Stimulated activated CD4-positive, alpha-beta T cell treated with anti-CD3 and anti-CD28 coated beads, TNF-alpha, amount 100 ng/mL, for 24 hours (primary cell): ENCODE data around the gene PFKL.

Experiments used
- DNase-seq, 3 experiments: peaks; one replicate each; pipeline ENCODE4 v3.0.0-alpha.2; 2020; ENCODE audit warnings: low read depth in 3 of 3

The PFKL gene

DNA sequence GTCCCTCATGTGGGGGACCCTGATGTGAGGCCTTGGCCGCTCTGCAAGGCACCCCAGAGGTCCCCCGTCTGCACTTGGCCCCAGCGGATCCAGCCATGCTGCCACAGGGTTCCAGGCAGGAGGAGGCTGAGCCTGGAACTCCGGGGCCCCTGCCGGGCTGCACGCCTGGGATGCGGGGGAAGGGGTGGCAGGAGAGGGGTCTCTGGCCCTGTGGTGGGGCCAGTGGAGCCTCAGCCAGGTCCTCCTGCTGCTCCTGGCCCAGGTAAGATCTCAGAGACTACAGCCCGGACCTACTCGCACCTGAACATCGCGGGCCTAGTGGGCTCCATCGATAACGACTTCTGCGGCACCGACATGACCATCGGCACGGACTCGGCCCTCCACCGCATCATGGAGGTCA, 12.9 kb downstream of the PFKL start:
- no peak for DNase-seq

DNA sequence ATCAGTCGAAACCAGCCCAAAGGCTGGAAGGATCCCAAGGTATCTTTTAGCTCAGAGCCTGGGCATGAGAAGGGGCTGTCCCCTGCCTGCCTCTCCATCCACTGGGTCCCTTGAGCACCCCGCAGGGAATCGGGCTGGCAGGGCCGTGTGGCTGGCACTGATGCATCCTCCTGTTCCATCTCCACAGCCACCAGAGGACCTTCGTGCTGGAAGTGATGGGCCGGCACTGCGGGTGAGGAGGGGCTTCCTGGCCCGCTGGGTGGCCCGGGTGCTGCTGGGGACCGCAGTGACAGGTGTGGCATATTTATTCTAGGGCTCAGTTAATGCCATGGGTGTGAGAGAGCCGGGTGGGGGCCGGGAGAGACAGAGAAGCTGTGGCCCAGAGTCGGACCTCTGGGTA, 13.6 kb downstream of the PFKL start:
- DNase-seq = no peak

DNA sequence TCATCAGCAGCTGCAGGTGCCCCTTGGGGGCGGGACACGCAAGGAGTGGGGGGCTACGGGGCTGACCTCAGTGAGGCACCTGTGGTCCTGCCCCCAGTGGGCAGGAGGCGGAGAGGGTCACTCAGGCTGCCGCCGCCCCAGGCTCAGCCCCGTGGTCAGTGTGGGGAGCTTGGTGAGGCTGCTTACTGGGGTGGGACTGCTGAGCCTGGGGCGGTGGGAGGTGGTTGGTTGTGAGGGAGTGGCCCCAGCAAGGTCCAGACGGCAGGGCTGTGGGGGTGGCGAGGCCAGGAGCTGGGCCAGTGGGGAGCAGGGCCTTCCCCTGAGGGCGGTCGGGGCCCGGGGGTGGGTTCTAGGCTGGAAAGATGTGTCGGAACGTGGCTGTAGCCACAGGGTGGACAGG, 14.3 kb downstream of the PFKL start:
- DNase-seq = no peak

DNA sequence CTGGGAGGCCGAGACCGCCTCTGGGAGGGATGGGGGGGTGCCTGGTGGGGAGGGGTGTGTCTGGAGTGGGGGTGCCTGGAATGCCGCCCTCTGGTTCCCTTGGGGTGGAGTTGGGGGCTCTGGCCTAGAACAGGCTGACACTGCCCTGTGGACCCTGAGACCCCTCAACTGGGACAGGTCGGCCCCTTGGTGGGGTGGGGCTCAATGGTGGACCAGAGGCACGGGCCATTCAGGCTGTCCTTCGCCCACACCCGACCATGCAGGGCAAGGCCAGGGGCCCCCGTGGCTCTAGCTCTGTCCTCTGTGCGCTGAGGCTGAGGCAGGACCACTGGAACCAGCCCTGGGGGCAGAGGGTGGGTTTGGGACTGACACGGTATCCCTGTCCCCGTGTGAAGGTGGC, 14.7 kb downstream of the PFKL start:
- DNase-seq = no peak

DNA sequence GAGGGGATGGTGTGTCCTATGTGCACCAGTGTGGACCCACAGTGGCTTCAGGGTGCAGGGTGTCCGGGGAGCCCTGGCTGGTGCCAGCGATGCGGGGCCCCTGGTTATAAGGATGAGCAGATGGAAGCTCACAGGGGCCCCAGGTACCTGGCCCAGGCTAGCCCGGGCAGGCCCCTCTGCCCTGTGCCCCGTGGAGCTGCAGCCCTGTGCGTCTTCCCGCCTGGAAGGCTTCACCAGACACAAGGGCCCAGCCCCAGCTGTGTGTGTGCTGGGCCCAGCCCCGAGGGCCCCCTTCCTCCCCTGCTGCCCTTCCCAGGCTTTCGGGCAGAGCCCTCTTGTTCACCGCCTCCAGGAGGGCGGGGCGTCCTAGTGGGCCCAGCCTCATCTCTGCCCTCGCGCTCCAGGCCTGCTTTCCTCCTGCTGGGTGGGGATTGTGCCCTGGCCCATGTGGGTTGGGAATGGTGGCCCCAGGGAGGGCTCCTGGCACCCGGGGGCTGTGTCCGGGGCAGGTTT, 15.9 kb downstream of the PFKL start:
- no peak for DNase-seq

DNA sequence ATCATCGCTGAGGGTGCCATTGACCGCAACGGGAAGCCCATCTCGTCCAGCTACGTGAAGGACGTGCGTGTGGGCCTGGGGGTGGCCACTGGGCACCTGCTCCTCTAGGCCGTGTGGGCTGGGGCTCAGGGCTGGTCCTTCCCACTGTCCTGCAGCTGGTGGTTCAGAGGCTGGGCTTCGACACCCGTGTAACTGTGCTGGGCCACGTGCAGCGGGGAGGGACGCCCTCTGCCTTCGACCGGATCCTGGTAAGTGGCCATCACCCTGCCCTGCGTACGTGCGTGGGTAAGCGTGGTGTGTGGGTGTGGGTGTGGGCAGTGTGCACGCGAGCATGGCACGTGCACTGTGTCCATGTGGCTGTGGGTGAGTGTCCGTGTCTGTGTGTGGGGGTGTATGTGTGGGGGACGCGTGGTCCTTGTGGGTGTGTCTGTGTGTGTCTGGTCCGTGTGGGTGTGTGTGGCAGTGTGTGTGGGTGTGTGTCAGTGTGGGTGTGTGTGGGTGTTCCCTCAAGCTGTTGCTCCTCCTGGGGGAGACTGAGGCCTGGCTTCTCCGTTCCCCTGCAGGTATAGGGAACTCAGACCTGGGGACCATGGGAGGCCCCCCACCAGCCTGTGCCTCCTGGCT, 16.5 kb downstream of the PFKL start:
- no peak for DNase-seq

DNA sequence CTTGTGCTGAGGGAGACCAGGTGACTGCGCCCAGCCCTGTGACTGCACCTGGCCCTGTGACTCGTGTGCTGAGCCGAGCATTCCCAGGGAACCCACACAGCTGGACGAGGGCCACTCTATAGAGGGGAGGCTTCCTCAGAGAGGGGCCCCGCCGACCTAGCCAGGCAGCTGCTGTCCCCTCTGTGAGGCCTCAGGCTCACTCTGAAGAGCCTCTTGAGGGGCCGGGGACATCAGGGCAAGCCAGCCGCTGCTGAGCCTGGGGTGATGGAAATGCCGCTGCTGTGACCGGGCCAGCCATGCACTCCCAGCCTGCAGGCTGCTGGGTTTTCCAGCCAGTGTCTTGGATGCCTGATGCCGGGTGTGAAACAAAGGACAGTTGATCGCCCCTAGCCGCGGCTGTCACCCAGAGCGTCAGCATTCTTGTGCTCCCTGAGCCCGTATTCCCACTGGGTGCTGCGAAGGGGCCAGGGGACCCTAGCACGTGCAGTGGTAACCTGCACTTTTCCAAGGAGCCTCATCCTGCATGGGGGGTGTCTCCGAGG, 17.5 kb downstream of the PFKL start:
- no peak for DNase-seq

DNA sequence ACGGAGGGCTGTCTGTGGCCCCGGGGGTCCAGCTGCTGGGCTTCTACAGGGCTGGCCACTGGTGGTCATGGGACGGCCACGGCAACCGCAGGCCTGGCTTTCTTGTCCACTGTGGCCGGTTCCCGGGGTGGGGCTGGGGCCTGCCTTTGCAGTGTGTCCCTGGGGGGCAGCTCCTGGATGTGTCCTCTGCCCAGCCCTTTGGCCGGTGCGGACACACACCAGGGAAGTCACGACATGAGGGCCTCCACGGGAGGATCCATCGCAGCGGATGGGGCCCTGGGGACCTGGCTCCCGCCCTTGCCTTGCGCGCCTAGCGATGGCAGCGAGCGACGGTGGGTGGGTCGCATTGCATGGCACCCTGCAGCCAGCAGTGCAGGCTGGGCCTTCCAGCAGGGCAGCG, 18.0 kb downstream of the PFKL start:
- no peak for DNase-seq

DNA sequence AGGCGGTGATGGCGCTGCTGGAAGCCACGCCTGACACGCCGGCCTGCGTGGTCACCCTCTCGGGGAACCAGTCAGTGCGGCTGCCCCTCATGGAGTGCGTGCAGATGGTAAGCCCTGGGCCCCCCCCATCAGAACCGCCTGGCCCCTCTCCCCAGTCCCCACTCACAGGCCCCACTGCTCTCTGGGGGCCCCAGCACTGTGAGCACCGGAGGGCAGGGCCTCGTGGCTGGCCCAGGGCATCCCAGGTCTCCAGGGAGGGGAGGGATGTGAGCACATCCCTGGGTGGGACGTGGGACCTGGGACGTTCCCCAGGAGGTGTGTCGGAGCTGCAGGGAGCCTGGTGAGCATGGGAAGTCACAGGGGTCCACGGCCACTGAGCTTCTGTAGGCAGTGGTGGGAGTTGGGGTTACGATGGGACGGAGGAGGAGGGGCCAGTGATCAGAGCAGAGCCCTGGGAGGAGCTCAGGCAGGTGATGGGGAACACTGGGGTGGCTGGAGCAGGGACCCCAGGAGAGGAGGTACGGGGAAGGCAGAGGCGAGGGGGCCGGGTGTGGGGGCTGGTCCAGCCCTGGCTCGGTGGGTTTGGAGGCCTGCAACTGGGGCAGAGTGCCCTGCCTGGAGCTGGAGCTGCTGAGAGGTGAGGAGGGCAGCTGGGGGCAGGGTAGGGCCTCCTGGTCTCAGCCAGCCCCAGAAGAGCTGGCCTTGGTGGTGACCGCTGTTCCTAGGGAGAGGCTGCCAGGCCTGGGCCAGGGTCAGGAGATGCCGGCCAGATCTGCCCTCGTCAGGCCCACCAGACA, 18.8 kb downstream of the PFKL start:
- DNase-seq = no peak

DNA sequence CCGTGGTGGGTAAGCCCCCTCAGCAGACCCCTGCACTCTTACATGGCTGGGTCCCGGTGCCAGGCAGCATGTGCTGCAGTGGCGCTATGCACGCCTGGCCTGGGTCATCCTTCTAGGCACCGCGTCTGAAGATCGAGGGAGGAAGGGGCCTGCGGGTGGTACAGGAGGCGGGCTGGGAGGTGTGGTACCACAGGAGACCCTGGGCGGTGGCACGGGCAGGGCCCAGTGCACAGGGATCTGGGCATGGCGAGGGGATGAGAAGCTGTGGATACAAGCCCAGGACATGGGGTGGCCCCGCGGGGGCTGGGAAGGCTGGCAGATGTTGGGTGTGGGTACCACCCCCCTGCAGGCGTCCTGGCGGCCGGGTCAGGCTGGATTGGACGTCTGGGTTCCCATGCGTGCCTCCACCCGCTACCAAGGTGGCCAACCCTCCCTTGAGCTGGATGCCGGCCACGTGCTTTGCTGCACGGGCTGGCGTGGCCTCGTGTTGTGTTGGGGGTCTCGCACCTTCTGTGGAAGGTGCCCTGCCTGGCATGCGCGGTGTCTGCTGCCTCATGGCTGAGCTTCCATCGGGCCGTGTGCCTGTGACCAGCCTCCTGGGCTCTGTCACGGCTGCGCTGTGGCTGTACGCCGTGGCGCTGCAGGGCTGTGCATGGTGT, 19.7 kb downstream of the PFKL start:
- no peak for DNase-seq

DNA sequence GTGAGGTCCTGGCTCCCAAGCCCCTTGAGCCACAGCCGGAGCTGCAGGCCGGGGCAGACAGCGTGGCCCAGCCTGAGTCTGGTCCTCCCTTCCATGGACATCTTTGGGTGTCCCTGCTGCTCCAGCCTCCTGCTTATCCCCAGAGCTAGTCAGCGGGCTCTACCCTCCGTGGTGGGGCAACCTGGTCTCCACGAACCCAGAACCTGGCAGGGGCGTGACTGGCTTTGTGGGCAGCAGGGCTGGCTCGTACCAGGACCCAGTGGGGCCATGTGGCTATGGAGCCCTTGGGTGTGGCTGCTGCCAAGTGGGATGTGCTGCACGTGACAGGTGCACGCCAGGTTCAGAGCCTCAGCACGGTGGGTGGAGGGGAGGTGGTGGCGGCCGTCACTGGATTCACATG, 21.0 kb downstream of the PFKL start:
- no peak for DNase-seq

DNA sequence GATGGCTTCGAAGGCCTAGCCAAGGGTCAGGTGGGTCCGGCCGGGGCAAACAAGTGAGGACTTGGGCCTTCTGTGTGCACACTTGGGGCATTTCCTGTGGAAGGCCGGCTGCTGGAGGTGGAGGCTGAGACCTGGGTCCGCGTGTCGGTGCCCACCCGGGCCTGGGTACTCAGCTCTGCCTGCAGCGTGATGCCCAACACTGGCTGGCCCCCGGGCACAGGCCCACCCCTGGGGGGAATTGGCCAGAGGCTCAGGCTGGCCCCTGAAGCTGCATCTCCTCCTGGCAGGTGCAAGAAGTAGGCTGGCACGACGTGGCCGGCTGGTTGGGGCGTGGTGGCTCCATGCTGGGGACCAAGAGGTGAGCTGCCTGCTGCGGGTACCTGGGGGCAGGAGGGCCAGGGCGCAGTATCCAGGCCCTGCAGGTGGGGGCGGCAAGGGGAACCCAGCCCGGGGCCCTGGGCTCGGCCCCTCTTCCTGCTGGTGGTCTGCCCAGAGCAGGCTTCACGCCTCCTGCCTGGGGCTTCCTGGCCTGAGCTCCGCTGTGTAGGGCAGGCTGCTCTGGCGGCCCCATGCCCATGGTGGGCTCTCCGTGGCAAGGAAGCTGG, 22.1 kb downstream of the PFKL start:
- no peak for DNase-seq

DNA sequence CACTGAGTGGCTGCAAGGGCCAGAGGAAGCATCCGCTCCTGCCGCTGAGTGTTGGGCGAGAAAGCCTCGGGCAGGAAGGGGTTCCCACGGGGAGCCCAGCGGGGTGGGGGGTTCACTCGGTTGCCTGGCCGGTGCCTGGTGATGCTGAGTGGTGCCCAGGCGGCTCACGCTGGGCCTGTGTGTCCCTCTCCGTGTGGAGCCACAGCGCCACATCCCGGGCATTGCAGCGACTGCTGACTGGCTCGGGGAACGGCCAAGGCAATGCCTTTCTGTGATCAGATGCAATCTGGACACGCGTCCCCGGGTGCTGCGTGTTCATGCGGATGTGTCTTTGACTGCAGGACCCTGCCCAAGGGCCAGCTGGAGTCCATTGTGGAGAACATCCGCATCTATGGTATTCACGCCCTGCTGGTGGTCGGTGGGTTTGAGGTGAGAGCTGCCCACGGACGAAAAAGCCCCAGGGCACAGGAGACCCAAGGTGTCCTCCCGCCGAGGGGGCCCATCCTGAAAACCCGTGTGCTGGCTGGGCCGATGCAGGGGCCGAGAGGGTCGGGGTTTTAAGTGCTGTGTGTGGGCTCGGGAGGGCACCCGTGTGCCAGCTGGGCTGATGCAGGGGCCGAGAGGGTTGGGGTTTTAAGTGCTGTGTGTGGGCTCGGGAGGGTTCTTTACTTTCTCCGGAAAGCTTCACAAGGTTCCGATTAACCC, 22.9 kb downstream of the PFKL start:
- DNase-seq = no peak

DNA sequence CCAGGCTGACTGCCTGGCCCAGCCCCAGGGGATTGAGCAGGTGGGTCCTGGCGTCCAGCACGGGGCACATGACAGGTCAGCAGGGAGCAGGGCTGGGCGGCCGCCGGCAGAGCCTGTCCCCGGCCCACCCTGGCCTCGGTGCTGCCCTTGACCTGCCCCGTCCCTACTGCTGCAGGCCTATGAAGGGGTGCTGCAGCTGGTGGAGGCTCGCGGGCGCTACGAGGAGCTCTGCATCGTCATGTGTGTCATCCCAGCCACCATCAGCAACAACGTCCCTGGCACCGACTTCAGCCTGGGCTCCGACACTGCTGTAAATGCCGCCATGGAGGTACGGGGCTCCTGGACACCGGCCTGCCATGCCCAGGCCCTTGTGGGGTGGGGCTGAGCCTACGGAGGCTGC, 23.7 kb downstream of the PFKL start:
- no peak for DNase-seq

DNA sequence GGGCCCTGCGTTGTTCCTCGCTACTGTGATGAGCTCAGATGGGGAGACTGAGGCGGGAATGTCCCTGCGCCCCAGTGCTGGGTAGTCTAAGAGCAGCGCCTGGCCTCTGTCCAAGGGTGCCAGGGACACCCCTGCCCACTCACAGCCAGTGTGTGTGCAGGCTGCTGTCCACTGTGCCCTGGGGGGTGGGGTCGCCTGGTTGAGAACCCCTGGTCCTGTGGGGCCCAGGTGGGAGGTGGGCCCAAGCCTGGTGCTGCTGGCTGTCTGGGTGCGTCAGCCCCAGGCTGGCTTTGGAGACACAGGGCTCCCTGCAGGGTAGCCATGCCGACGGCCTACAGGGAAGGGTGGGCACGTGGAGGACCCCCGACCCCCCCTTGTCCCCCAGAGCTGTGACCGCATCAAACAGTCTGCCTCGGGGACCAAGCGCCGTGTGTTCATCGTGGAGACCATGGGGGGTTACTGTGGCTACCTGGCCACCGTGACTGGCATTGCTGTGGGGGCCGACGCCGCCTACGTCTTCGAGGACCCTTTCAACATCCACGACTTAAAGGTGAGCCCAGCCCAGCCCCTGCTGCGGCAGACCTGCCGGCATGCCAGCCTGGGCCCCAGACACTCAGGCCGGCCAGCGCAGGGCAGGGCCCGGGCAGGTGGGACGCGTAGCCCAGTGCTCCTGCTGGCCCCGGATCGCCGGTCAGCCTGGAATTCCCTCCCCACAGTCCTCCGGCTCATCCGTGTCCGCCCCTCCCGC, 24.4 kb downstream of the PFKL start:
- no peak for DNase-seq

DNA sequence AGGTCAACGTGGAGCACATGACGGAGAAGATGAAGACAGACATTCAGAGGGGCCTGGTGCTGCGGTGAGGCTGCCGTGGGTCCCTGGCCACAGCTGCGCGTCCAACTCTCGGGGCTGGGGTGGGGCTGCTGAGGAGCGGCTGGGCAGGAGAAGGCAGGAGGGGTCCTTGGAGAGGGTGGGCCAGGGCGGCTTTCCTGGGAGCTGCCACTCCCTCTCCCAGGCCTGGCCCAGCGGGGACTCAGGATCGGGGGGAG, 24.9 kb downstream of the PFKL start:
- no peak for DNase-seq

DNA sequence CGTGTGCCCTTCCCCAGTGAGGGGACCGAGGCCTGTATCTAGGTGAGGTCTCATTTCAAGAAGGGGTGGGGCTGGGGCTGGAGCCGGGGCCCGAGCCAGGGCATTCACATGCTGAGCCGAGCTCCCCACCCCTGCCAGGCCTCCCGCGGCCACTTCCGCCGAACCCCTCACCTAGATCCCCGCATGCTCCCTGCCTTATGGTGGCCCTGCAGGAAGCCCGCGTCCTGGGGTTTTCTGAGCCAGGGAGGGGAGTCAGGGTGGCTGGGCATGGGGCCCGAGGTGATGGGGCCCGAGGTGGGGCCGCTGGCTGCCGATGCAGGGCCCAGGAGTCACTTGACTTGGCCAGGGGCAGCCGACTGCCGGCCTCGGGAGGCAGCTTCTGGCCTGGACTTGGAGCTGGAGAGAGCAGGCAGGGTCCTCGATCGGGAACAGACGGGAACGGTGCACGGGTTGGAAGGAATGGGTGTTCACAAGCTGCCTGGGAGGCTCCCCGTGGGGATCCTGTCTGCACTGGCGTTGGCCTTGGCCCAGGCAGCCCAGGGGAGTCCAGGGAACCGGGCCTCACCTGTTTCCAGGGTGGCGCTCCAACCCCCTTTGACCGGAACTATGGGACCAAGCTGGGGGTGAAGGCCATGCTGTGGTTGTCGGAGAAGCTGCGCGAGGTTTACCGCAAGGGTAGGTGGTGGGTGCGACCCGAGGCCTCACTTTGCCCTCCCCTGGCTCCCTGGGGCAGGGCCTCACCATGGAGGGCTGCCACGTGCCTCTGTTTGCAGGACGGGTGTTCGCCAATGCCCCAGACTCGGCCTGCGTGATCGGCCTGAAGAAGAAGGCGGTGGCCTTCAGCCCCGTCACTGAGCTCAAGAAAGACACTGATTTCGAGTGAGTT, 25.8 kb downstream of the PFKL start:
- no peak for DNase-seq

DNA sequence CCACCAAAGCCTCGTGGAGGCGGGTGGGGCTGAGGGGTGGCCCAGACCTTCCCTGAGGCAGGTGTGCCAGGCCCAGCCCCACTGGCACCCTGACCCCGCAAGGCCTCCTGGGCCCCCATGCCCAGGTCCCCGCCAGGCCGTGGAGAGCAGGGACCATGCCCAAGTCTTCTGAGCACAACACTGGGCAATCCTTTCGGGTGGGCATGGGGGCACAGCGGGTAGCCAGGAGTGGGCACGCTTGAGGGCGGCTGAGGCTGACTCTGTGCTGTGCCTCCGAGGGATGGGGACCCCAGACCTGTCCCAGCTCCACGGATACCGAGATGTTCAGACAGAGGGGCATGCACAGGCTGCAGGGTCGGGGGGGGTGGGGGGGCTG, 26.4 kb downstream of the PFKL start:
- DNase-seq = no peak

DNA sequence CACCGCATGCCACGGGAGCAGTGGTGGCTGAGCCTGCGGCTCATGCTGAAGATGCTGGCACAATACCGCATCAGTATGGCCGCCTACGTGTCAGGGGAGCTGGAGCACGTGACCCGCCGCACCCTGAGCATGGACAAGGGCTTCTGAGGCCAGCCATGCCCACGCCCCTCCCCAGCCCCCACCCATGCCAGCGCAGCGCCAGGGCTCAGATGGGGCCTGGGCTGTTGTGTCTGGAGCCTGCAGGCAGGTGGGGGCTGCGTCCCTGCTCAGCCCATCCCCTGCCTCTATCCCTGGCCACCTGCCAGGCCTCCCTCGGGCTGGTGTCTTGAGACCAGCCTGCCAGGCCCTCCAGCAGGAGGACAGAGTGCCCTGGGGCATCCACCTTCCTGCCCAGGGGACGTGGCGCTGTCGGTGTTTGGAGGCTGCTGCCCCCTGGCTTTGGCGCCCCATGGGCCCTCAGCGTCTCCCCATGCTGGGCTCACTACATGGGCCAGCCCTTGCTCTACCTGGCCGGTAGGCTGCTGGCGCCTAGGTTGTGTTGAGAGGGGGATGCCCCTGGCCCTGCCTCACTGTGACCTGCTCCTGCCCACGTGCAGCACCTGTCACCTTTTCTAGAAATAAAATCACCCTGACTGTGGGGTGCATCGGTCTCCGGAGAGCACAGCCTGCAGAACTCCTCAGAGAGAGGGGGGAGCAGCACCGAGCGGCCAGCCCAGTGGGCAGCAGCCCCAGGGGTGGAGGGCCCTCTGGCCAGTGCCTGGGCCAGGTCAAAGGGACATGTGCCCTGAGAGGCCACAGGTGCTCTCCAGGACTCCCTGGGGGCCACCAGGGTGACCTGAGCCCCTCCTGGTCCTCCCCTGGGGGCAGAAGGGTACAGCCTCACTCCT, 27.1 kb downstream of the PFKL start:
- no peak for DNase-seq
